GM19467 (cell line): ENCODE data around the gene NCKAP5.

Experiments
- ATAC-seq: cut with Tn5 transposase; IDR thresholded peaks from one replicate; pipeline ENCODE4 v1.9.1; 2021; ENCODE audit warnings: mild to moderate bottlenecking, moderate library complexity; ENCODE audit not compliant: unreplicated experiment

The NCKAP5 gene

GRCh38 chr2:133409581-133410285, 158.5 kb downstream of the NCKAP5 start:
- ATAC-seq, result no peak

GRCh38 chr2:133408671-133409070, 159.6 kb downstream of the NCKAP5 start:
- ATAC-seq, result no peak

GRCh38 chr2:133407341-133407740, 160.9 kb downstream of the NCKAP5 start:
- no peak for ATAC-seq

GRCh38 chr2:133405252-133405651, 163.0 kb downstream of the NCKAP5 start:
- no peak for ATAC-seq

- no peak for ATAC-seq
Measured at GRCh38 chr2:133400411-133400810, 167.9 kb downstream of the NCKAP5 start.

- no peak for ATAC-seq
Measured at GRCh38 chr2:133393895-133394294, 174.4 kb downstream of the NCKAP5 start.

- no peak for ATAC-seq
Measured at GRCh38 chr2:133390156-133390555, 178.1 kb downstream of the NCKAP5 start.

- ATAC-seq, result no peak
Measured at GRCh38 chr2:133389569-133389968, 178.7 kb downstream of the NCKAP5 start.

GRCh38 chr2:133382566-133382965, 185.7 kb downstream of the NCKAP5 start:
- ATAC-seq, result no peak

- no peak for ATAC-seq
Measured at GRCh38 chr2:133380991-133381390, 187.3 kb downstream of the NCKAP5 start.

- ATAC-seq, result no peak
Measured at GRCh38 chr2:133378928-133379549, 189.2 kb downstream of the NCKAP5 start.

GRCh38 chr2:133378386-133378785, 189.9 kb downstream of the NCKAP5 start:
- no peak for ATAC-seq

- no peak for ATAC-seq
Measured at GRCh38 chr2:133377599-133377998, 190.7 kb downstream of the NCKAP5 start.

- ATAC-seq, result no peak
Measured at GRCh38 chr2:133377021-133377481, 191.2 kb downstream of the NCKAP5 start.

GRCh38 chr2:133374781-133375180, 193.5 kb downstream of the NCKAP5 start:
- no peak for ATAC-seq

GRCh38 chr2:133371286-133371685, 197.0 kb downstream of the NCKAP5 start:
- no peak for ATAC-seq

GRCh38 chr2:133369901-133370658, 198.2 kb downstream of the NCKAP5 start:
- ATAC-seq, result no peak

- no peak for ATAC-seq
Measured at GRCh38 chr2:133365117-133365516, 203.1 kb downstream of the NCKAP5 start.

GRCh38 chr2:133364636-133365035, 203.6 kb downstream of the NCKAP5 start:
- no peak for ATAC-seq

- no peak for ATAC-seq
Measured at GRCh38 chr2:133363884-133364283, 204.4 kb downstream of the NCKAP5 start.

GRCh38 chr2:133362061-133362476, 206.2 kb downstream of the NCKAP5 start:
- no peak for ATAC-seq

GRCh38 chr2:133360882-133361281, 207.4 kb downstream of the NCKAP5 start:
- no peak for ATAC-seq
